ENCODE data around the gene TMEM14C.

The TMEM14C gene

DNA sequence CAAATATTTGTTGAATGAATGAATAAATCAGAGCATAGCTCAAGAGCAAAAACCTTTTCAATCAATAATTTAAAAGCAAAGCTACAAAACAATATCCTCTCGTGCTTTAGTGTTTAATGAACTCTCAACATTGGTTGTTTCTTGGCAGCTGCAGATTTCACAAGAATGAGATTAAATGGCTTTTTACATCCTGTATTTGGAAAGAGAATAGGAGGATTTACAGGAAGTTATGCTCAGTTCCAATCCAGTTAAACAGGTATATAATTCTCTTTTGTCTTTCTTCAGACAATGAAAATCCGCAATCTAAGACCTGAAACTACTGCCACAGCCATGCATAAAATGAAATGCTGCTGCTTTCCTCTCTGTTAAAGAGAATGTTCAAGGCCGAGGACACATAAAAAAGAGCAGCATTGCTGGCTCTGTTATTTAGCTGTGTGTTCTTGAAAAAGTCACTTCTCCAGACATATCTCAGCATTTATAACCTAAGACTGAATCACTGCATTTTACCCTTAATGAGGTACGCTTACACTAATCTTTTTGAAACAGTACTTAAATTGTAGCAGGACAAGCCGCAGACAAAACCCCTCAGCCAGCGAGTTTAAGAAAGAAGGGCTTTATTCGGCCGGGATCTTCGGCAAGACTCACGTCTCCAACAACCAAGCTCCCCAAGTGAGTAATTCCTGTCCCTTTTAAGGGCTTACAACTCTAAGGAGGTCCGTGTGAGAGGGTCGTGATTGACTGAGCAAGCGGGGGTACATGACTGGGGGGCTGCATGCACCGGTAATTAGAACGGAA lies 32.0 kb upstream of the TMEM14C start:
- H3K4me1 ChIP-seq (ENCODE audit: insufficient read depth, low read length, poor library complexity, severe bottlenecking) = peaks cover 13% of the 10 kb centered on the region
- no peak overlapping the region for H3K4me3 ChIP-seq (ENCODE audit: low read length, poor library complexity, severe bottlenecking)
- H3K9ac ChIP-seq (ENCODE audit: low read depth, low read length, poor library complexity, severe bottlenecking) = no peak overlapping the region
- H3K4me2 ChIP-seq (ENCODE audit: low read depth, low read length, poor library complexity, severe bottlenecking) = no peak overlapping the region
- no peaks in the 10 kb centered on the region for H3K9me2 ChIP-seq (replicated peaks; ENCODE audit: low read depth, low read length)
- H3K27me3 ChIP-seq (ENCODE audit: insufficient read depth, low read length, poor library complexity, severe bottlenecking) = no peaks in the 10 kb centered on the region
- H4K20me1 ChIP-seq (ENCODE audit: insufficient read depth, low read length, poor library complexity, severe bottlenecking) = no peaks in the 10 kb centered on the region
- peaks cover 23% of the 10 kb centered on the region for H3K79me2 ChIP-seq (ENCODE audit: insufficient read depth, low read length)
- TF ChIP-seq, protein P1, sequence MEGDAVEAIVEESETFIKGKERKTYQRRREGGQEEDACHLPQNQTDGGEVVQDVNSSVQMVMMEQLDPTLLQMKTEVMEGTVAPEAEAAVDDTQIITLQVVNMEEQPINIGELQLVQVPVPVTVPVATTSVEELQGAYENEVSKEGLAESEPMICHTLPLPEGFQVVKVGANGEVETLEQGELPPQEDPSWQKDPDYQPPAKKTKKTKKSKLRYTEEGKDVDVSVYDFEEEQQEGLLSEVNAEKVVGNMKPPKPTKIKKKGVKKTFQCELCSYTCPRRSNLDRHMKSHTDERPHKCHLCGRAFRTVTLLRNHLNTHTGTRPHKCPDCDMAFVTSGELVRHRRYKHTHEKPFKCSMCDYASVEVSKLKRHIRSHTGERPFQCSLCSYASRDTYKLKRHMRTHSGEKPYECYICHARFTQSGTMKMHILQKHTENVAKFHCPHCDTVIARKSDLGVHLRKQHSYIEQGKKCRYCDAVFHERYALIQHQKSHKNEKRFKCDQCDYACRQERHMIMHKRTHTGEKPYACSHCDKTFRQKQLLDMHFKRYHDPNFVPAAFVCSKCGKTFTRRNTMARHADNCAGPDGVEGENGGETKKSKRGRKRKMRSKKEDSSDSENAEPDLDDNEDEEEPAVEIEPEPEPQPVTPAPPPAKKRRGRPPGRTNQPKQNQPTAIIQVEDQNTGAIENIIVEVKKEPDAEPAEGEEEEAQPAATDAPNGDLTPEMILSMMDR (conservative IDR thresholded peaks at IDR 0.05; ENCODE audit: low read length) = no peak
- TF ChIP-seq EZH2phosphoT487 (IDR thresholded peaks at IDR 0.05; ENCODE audit: borderline replicate concordance) = no peak
- no peaks in the 10 kb centered on the region for H3F3A ChIP-seq (ENCODE audit: low read depth)
- H3K9me3 ChIP-seq (ENCODE audit: insufficient read depth, low read depth, low read length) = no peaks in the 10 kb centered on the region
- H3K36me3 ChIP-seq (ENCODE audit: insufficient read depth, low read length) = no peaks in the 10 kb centered on the region
- no peak overlapping the region for H2AFZ ChIP-seq (ENCODE audit: low read length)

DNA sequence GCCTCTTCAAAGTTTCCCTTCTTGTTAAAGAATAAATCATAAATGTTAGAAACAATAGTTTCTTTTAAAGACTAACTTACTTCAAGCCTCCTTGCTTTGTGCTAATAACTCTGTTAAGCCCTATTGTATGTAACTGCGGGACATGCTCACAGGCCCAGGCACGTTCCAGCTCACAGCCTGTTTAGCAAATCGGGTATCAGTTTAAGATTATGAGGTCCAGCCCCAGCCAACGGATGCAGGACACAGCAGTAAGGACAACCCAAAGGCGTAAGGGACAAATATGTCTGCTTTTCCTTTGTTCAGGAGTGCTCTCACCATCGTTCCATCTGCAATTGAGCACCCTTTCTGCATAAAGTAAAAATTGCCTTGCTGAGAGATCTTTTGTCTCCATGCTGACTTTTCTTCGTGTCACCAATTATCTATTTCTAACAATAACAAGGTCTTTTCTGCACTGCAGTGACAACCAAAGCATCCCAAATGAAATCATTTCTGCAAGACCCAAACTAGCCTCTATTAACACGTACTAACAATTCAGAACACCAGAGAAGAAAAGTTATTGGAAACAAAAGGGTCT lies 29.8 kb upstream of the TMEM14C start:
- Histone ChIP-seq H3F3A (ENCODE audit: low read depth) (no peaks in the 10 kb centered on the region), H3K9ac (ENCODE audit: low read depth, low read length, poor library complexity, severe bottlenecking) (peak overlapping the region; percentile 82), H3K27me3 (ENCODE audit: insufficient read depth, low read length, poor library complexity, severe bottlenecking) (no peaks in the 10 kb centered on the region), H2AFZ (ENCODE audit: low read length) (no peak overlapping the region), H3K36me3 (ENCODE audit: insufficient read depth, low read length) (no peaks in the 10 kb centered on the region), H3K9me3 (ENCODE audit: insufficient read depth, low read depth, low read length) (no peaks in the 10 kb centered on the region), H4K20me1 (ENCODE audit: insufficient read depth, low read length, poor library complexity, severe bottlenecking) (no peaks in the 10 kb centered on the region), H3K4me3 (ENCODE audit: low read length, poor library complexity, severe bottlenecking) (peak overlapping the region; percentile 86), H3K79me2 (ENCODE audit: insufficient read depth, low read length) (peaks cover 44% of the 10 kb centered on the region), H3K9me2 (replicated peaks; ENCODE audit: low read depth, low read length) (no peaks in the 10 kb centered on the region), H3K4me2 (ENCODE audit: low read depth, low read length, poor library complexity, severe bottlenecking) (peak overlapping the region; percentile 98), H3K4me1 (ENCODE audit: insufficient read depth, low read length, poor library complexity, severe bottlenecking) (peaks cover 25% of the 10 kb centered on the region)
- TF ChIP-seq, protein P1 (conservative IDR thresholded peaks at IDR 0.05; ENCODE audit: low read length) = no peak
- no peak for TF ChIP-seq EZH2phosphoT487 (IDR thresholded peaks at IDR 0.05; ENCODE audit: borderline replicate concordance)

DNA sequence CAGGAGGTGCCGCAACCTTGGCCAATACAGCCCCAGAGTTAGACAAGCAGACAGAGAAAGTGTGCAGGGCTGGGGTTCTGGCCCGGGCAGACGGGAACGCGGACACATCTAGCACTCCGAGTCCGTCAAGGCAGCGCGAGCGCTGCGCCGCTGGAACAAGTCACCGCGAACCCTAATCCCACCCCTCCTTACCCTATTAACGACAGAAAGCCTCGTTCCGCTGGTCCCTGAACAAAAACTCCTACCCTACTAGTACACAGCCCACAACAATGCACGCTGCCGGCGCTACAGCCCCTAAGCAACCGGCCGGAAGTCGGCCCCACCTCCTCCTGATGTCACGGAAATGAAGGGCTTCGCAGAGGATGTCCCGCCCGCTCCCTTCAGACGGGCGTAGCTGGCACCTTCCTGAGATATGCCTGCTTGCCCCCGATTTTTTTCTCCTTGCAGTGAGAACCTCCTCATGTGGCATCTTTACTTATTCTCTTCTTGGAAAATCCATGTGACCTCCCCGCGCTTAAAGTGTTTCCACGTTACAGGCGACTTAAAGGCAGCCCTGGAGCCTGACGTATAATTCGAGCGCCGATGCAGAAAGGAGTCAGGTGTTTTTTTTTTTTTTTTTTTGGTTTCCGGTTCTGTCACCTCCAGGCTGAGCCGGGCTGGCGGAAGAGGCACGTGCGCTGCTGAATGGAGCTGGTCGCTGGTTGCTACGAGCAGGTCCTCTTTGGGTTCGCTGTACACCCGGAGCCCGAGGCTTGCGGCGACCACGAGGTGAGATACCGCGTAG lies 28.4 kb upstream of the TMEM14C start, which contains the start of the genes C6orf52 and PAK1IP1:
Gene C6orf52 (minus strand): TSS at position 315 of the 784 bp plus-strand sequence. CDS start 7,066 bp downstream, outside the sequence.
Gene PAK1IP1 (plus strand): TSS at position 671 of the 784 bp plus-strand sequence. CDS start 14 bp downstream, at position 685.
- Histone ChIP-seq H3K9me2 (replicated peaks; ENCODE audit: low read depth, low read length) (no peaks in the 10 kb centered on the region), H3K36me3 (ENCODE audit: insufficient read depth, low read length) (no peaks in the 10 kb centered on the region), H3K4me1 (ENCODE audit: insufficient read depth, low read length, poor library complexity, severe bottlenecking) (peaks cover 25% of the 10 kb centered on the region), H3K9me3 (ENCODE audit: insufficient read depth, low read depth, low read length) (no peaks in the 10 kb centered on the region), H3K9ac (ENCODE audit: low read depth, low read length, poor library complexity, severe bottlenecking) (peak within 1 kb of the TSS; percentile 82), H3K4me2 (ENCODE audit: low read depth, low read length, poor library complexity, severe bottlenecking) (peak within 1 kb of the TSS; percentile 98), H2AFZ (ENCODE audit: low read length) (peak within 1 kb of the TSS; percentile 85), H3F3A (ENCODE audit: low read depth) (no peaks in the 10 kb centered on the region), H4K20me1 (ENCODE audit: insufficient read depth, low read length, poor library complexity, severe bottlenecking) (no peaks in the 10 kb centered on the region), H3K27me3 (ENCODE audit: insufficient read depth, low read length, poor library complexity, severe bottlenecking) (no peaks in the 10 kb centered on the region), H3K4me3 (ENCODE audit: low read length, poor library complexity, severe bottlenecking) (peak within 1 kb of the TSS; percentile 86), H3K79me2 (ENCODE audit: insufficient read depth, low read length) (peaks cover 45% of the 10 kb centered on the region)
- TF ChIP-seq, protein P1 (conservative IDR thresholded peaks at IDR 0.05; ENCODE audit: low read length) = no peak
- no peak for TF ChIP-seq EZH2phosphoT487 (IDR thresholded peaks at IDR 0.05; ENCODE audit: borderline replicate concordance)

All from Loucy (cell line).